Measurements from ENCODE around the gene LRRK1.

LRRK1 gene

GRCh38 chr15:101114610-101115009 lies 195.5 kb downstream of the LRRK1 start:
- no peak for DNase-seq (ENCODE audit: low spot score)
- ChIA-PET CTCF (interaction anchor here (0.6 kb wide), 1 partner anchor 496 kb away, joined by 3 read pairs; no protein-coding TSS in a partner anchor), POLR2A (ENCODE audit: low non-redundant PET) (no interaction called here)
- H3K27ac ChIP-seq = peak overlapping the region; percentile 84
- no peak for TF ChIP-seq CTCF (conservative IDR thresholded peaks at IDR 0.05; ENCODE audit: low read depth)

GRCh38 chr15:101115393-101115785 lies 196.2 kb downstream of the LRRK1 start:
- ChIA-PET CTCF (no interaction called here), POLR2A (ENCODE audit: low non-redundant PET) (no interaction called here)
- no peak for TF ChIP-seq CTCF (conservative IDR thresholded peaks at IDR 0.05; ENCODE audit: low read depth)
- H3K27ac ChIP-seq = peak overlapping the region; percentile 17
- no peak for DNase-seq (ENCODE audit: low spot score)

GRCh38 chr15:101115786-101116680 lies 196.9 kb downstream of the LRRK1 start:
- H3K27ac ChIP-seq = peak overlapping the region; percentile 17
- DNase-seq (ENCODE audit: low spot score) = no peak
- TF ChIP-seq CTCF (conservative IDR thresholded peaks at IDR 0.05; ENCODE audit: low read depth) = no peak
- ChIA-PET POLR2A (ENCODE audit: low non-redundant PET) (no interaction called here), CTCF (no interaction called here)

GRCh38 chr15:101116681-101116976 lies 197.5 kb downstream of the LRRK1 start:
- DNase-seq (ENCODE audit: low spot score) = no peak
- no peak for TF ChIP-seq CTCF (conservative IDR thresholded peaks at IDR 0.05; ENCODE audit: low read depth)
- no peak overlapping the region for H3K27ac ChIP-seq
- CTCF ChIA-PET = no interaction called here
- POLR2A ChIA-PET (ENCODE audit: low non-redundant PET) = no interaction called here

GRCh38 chr15:101118116-101118515 lies 199.0 kb downstream of the LRRK1 start:
- no peak for TF ChIP-seq CTCF (conservative IDR thresholded peaks at IDR 0.05; ENCODE audit: low read depth)
- POLR2A ChIA-PET (ENCODE audit: low non-redundant PET) = no interaction called here
- CTCF ChIA-PET = no interaction called here
- no peak overlapping the region for H3K27ac ChIP-seq
- DNase-seq (ENCODE audit: low spot score) = no peak

- ChIA-PET CTCF (no interaction called here), POLR2A (ENCODE audit: low non-redundant PET) (no interaction called here)
These were observed 199.5 kb downstream of the LRRK1 start for GRCh38 chr15:101118615-101119014.

More at GRCh38 chr15:101118615-101119014, 199.5 kb downstream of the LRRK1 start:
- DNase-seq (ENCODE audit: low spot score) = no peak
- H3K27ac ChIP-seq = no peak overlapping the region
- TF ChIP-seq CTCF (conservative IDR thresholded peaks at IDR 0.05; ENCODE audit: low read depth) = no peak
